ENCODE data around the gene UACA. TPM values are rescaled to one million over a fixed set of nuclear protein-coding genes. Genes with fewer than 3 reads are reported as not detected.

Gene UACA
- total and polyA plus RNA-seq, 2 donors (not counting 3 experiments of a cell fraction or from before 2014, with no cell fraction given) = 167 to 292 TPM

DNA sequence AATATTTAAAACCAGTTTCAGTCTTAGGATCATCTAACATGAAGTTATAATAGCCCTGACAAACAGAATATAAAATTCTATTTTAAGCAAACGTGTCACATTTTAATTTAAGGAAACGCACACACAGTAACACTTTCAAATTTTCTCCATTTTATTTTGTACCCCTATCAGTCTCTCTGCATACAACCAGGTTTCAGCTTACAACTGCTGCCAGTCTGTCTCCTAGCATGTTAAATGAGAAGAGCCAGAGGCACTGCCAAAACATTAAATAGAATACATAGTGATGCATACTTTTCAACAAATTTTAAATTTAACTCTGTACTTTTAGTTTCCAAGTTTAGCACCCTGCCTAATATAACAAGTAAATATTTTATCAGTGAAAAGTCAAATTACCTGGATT, 60.8 kb downstream of the UACA start:
- intact Hi-C loops (cut with micrococcal nuclease) (loop anchor here (1.0 to 10.0 kb wide), 8 partner anchors 11 to 672 kb away; partner anchors contain the start of gene UACA), dilution Hi-C loops (cut with MboI; ENCODE audit: extremely low pct_ligation_motif_present, low sequenced_read_pairs) (no loop called here)
- no peak for TF ChIP-seq POLR2AphosphoS5 (IDR thresholded peaks at IDR 0.05; ENCODE audit: insufficient read depth, low read depth, low read length)
- TF ChIP-seq JUN (IDR thresholded peaks at IDR 0.05; ENCODE audit: borderline replicate concordance, insufficient read depth, insufficient read length, low read depth) = no peak
- no peak for TF ChIP-seq MYC (IDR thresholded peaks at IDR 0.05; ENCODE audit: low read depth, low read length)
- no peak for TF ChIP-seq POLR2A (IDR thresholded peaks at IDR 0.05; ENCODE audit: low read depth, low read length)
- no peak for TF ChIP-seq FOS (IDR thresholded peaks at IDR 0.05; ENCODE audit: borderline replicate concordance, insufficient read depth, low read length)
- TF ChIP-seq, protein P1, sequence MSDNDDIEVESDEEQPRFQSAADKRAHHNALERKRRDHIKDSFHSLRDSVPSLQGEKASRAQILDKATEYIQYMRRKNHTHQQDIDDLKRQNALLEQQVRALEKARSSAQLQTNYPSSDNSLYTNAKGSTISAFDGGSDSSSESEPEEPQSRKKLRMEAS (IDR thresholded peaks at IDR 0.05; ENCODE audit: insufficient read depth, insufficient read length) = no peak
- TF ChIP-seq, protein P2, sequence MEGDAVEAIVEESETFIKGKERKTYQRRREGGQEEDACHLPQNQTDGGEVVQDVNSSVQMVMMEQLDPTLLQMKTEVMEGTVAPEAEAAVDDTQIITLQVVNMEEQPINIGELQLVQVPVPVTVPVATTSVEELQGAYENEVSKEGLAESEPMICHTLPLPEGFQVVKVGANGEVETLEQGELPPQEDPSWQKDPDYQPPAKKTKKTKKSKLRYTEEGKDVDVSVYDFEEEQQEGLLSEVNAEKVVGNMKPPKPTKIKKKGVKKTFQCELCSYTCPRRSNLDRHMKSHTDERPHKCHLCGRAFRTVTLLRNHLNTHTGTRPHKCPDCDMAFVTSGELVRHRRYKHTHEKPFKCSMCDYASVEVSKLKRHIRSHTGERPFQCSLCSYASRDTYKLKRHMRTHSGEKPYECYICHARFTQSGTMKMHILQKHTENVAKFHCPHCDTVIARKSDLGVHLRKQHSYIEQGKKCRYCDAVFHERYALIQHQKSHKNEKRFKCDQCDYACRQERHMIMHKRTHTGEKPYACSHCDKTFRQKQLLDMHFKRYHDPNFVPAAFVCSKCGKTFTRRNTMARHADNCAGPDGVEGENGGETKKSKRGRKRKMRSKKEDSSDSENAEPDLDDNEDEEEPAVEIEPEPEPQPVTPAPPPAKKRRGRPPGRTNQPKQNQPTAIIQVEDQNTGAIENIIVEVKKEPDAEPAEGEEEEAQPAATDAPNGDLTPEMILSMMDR (IDR thresholded peaks at IDR 0.05; ENCODE audit: extremely low read depth in 1 of 2, insufficient read depth in 1 of 2, low read depth in 1 of 2, low read length in 2 of 2) = no peak
- no peak for TF ChIP-seq GATA2 (IDR thresholded peaks at IDR 0.05; ENCODE audit: insufficient read depth, insufficient read length, low read depth, low read length)
- TF ChIP-seq EZH2 (IDR thresholded peaks at IDR 0.05; ENCODE audit: borderline replicate concordance, low read depth, low read length, severe bottlenecking) = no peak

More for the DNA sequence above, 60.8 kb downstream of the UACA start:
- Histone ChIP-seq H3K79me2 (ENCODE audit: control insufficient read depth, insufficient read depth, low read length) (peaks cover 68% of the 10 kb centered on the region), H3K36me3 (ENCODE audit: control insufficient read depth in 2 of 2, extremely low read depth in 1 of 2, insufficient read depth in 2 of 2, low read length in 2 of 2) (no peaks in the 10 kb centered on the region), H3K9me3 (replicated peaks; ENCODE audit: control insufficient read depth, insufficient read depth, low read length) (no peaks in the 10 kb centered on the region), H3K4me1 (ENCODE audit: control insufficient read depth, extremely low read depth, insufficient read depth, low read length) (peaks cover 49% of the 10 kb centered on the region), H3K27me3 (ENCODE audit: control insufficient read depth in 2 of 2, insufficient read depth in 2 of 2, low read length in 2 of 2) (no peaks in the 10 kb centered on the region), H3K27ac (ENCODE audit: insufficient read depth, low read depth, low read length) (peak overlapping the region; percentile 94), H3K9ac (replicated peaks; ENCODE audit: extremely low read depth, insufficient read depth, low read length) (peak overlapping the region; percentile 95), H2AFZ (ENCODE audit: low read depth, low read length) (no peak overlapping the region), H4K20me1 (replicated peaks; ENCODE audit: control insufficient read depth, extremely low read depth, insufficient read depth, low read length) (no peaks in the 10 kb centered on the region), H3K4me2 (ENCODE audit: insufficient read depth, low read length) (peak overlapping the region; percentile 97), H3K4me3 (replicated peaks in 1 of 3; ENCODE audit: insufficient read depth in 1 of 3, low read depth in 1 of 3, low read length in 3 of 3) (peak overlapping the region in 1 of 3 experiments; percentile 96), H3K9me1 (replicated peaks; ENCODE audit: control insufficient read depth, extremely low read depth, insufficient read depth, low read length) (no peaks in the 10 kb centered on the region)
- DNase-seq (ENCODE audit: low read depth, low spot score) (no peak), FAIRE-seq (no peak)
- CTCF ChIA-PET = interaction anchor here (0.9 to 4.7 kb wide), 10 partner anchors 9 to 134 kb away, joined by 3 to 73 read pairs (median 8); no protein-coding TSS in a partner anchor
- BruUV-seq (replicated peaks) = TSS peak; percentile 8
- POLR2A ChIA-PET = interaction anchor here (1.1 to 1.9 kb wide), 4 partner anchors 11 to 97 kb away, joined by 3 to 10 read pairs (median 6); no protein-coding TSS in a partner anchor
